IMR-90 (cell line): ENCODE results near the gene ZNF385B.

Source experiments
- CEBPB ChIP-seq: IDR thresholded peaks from 2 replicates; pipeline ENCODE4 v1.6.1; 2012; ENCODE audit warnings: low read depth, low read length, improper control_type of control experiment
- CHD1 ChIP-seq: IDR thresholded peaks from 2 replicates; pipeline ENCODE4 v1.6.1; 2012; ENCODE audit warnings: low read depth, low read length, improper control_type of control experiment
- FOS ChIP-seq: fragments of 150-350 bp; IDR thresholded peaks from 2 replicates; pipeline ENCODE4 v1.6.1; 2016; ENCODE audit warnings: low read depth, low read length
- MAFK ChIP-seq: IDR thresholded peaks from 2 replicates; pipeline ENCODE4 v1.6.1; 2012; ENCODE audit warnings: low read depth, low read length, improper control_type of control experiment
- MAZ ChIP-seq: IDR thresholded peaks from 2 replicates; pipeline ENCODE4 v1.6.1; 2012; ENCODE audit warnings: low read depth, mild to moderate bottlenecking, low read length, improper control_type of control experiment, moderate library complexity, borderline replicate concordance
- MXI1 ChIP-seq: IDR thresholded peaks from 2 replicates; pipeline ENCODE4 v1.6.1; 2012; ENCODE audit warnings: low read depth, mild to moderate bottlenecking, low read length, moderate library complexity, borderline replicate concordance
- NFE2L2 ChIP-seq: fragments of 150-350 bp; IDR thresholded peaks from 2 replicates; pipeline ENCODE4 v1.6.1; 2016; ENCODE audit warnings: low read depth, mild to moderate bottlenecking, low read length
- POLR2A ChIP-seq: IDR thresholded peaks from 2 replicates; pipeline ENCODE4 v1.6.1; 2012; ENCODE audit warnings: mild to moderate bottlenecking, low read depth, low read length
- RCOR1 ChIP-seq: IDR thresholded peaks from 2 replicates; pipeline ENCODE4 v1.6.1; 2012; ENCODE audit warnings: mild to moderate bottlenecking, low read length, improper control_type of control experiment; ENCODE audit not compliant: insufficient replicate concordance
- SMC3 ChIP-seq: fragments of 150-350 bp; IDR thresholded peaks from 2 replicates; pipeline ENCODE4 v1.6.1; 2016; ENCODE audit warnings: low read depth, mild to moderate bottlenecking, antibody characterized with exemption, low read length, moderate library complexity
- TF ChIP-seq, protein P1 (sequence below): conservative IDR thresholded peaks from 2 replicates; pipeline ENCODE4 v1.5.1; 2012; ENCODE audit warnings: mild to moderate bottlenecking, low read depth, low read length, improper control_type of control experiment
- TF ChIP-seq, protein P2 (sequence below): fragments of 150-350 bp; IDR thresholded peaks from 2 replicates; pipeline ENCODE4 v1.6.1; 2016; ENCODE audit warnings: low read depth, mild to moderate bottlenecking, low read length, moderate library complexity, borderline replicate concordance

GRCh38 chr2:179804206-179804605, 57.2 kb downstream of the ZNF385B start:
- TF ChIP-seq, protein P1, sequence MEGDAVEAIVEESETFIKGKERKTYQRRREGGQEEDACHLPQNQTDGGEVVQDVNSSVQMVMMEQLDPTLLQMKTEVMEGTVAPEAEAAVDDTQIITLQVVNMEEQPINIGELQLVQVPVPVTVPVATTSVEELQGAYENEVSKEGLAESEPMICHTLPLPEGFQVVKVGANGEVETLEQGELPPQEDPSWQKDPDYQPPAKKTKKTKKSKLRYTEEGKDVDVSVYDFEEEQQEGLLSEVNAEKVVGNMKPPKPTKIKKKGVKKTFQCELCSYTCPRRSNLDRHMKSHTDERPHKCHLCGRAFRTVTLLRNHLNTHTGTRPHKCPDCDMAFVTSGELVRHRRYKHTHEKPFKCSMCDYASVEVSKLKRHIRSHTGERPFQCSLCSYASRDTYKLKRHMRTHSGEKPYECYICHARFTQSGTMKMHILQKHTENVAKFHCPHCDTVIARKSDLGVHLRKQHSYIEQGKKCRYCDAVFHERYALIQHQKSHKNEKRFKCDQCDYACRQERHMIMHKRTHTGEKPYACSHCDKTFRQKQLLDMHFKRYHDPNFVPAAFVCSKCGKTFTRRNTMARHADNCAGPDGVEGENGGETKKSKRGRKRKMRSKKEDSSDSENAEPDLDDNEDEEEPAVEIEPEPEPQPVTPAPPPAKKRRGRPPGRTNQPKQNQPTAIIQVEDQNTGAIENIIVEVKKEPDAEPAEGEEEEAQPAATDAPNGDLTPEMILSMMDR, result no peak
- TF ChIP-seq MXI1, result no peak
- TF ChIP-seq POLR2A, result no peak
- TF ChIP-seq NFE2L2, result no peak
- TF ChIP-seq, protein P2, sequence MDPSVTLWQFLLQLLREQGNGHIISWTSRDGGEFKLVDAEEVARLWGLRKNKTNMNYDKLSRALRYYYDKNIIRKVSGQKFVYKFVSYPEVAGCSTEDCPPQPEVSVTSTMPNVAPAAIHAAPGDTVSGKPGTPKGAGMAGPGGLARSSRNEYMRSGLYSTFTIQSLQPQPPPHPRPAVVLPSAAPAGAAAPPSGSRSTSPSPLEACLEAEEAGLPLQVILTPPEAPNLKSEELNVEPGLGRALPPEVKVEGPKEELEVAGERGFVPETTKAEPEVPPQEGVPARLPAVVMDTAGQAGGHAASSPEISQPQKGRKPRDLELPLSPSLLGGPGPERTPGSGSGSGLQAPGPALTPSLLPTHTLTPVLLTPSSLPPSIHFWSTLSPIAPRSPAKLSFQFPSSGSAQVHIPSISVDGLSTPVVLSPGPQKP, result no peak
- no peak for TF ChIP-seq MAZ
- TF ChIP-seq SMC3, result no peak
- TF ChIP-seq MAFK, result no peak
- TF ChIP-seq RCOR1, result no peak
- TF ChIP-seq CEBPB, result no peak
- no peak for TF ChIP-seq FOS
- TF ChIP-seq CHD1, result no peak
